ENCODE results near the gene RMI2.

DNA sequence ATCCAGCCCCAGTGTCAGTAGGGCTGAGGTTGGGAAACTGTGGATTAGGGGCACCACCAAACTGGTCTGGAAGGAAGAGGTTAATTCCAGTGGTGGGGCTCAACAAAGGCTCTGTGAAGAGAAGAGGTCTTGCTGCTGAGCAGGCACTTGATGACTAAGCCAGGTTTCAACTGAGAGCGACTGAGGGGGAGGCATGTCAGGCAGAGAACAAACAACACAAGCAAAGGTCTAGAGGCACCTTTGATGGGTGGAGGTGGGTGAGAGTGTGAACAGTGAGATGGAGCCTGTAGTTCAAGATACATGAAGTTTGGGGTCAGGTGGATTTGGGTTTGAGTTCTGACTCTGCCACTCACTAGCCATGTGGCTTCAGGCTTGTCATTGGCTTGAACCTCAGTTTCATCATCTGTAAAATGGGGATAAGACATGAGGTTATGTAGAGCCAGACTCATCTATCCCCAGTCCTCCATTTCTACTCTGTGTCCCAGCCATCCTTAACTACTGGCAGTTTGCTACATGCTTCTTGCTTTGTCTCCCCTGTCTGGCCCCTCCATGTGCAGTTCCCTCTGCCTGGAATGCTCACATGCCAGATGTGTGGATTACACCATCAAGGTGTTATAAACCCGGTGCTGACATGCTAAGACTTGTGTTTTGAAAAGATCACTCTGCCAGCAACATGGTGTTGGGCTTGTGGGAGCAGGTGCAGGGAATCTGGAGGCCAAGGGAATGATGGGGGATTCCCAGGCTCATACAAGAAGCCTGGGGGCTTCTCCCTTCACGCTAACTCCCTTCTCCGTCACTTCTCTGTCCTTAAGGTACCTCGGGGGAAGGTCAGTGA lies 3.0 kb upstream of the RMI2 start:
- TF ChIP-seq POLR2AphosphoS5 (IDR thresholded peaks at IDR 0.05; ENCODE audit: low read depth, low read length) (no peak), TCF7L2 (IDR thresholded peaks at IDR 0.05; ENCODE audit: low read depth, low read length) (no peak), SIN3A (IDR thresholded peaks at IDR 0.05; ENCODE audit: borderline replicate concordance, insufficient read depth, low read depth, low read length) (no peak)
- TF ChIP-seq, protein P1, sequence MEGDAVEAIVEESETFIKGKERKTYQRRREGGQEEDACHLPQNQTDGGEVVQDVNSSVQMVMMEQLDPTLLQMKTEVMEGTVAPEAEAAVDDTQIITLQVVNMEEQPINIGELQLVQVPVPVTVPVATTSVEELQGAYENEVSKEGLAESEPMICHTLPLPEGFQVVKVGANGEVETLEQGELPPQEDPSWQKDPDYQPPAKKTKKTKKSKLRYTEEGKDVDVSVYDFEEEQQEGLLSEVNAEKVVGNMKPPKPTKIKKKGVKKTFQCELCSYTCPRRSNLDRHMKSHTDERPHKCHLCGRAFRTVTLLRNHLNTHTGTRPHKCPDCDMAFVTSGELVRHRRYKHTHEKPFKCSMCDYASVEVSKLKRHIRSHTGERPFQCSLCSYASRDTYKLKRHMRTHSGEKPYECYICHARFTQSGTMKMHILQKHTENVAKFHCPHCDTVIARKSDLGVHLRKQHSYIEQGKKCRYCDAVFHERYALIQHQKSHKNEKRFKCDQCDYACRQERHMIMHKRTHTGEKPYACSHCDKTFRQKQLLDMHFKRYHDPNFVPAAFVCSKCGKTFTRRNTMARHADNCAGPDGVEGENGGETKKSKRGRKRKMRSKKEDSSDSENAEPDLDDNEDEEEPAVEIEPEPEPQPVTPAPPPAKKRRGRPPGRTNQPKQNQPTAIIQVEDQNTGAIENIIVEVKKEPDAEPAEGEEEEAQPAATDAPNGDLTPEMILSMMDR (IDR thresholded peaks at IDR 0.05) = no peak
- TF ChIP-seq, protein P2, sequence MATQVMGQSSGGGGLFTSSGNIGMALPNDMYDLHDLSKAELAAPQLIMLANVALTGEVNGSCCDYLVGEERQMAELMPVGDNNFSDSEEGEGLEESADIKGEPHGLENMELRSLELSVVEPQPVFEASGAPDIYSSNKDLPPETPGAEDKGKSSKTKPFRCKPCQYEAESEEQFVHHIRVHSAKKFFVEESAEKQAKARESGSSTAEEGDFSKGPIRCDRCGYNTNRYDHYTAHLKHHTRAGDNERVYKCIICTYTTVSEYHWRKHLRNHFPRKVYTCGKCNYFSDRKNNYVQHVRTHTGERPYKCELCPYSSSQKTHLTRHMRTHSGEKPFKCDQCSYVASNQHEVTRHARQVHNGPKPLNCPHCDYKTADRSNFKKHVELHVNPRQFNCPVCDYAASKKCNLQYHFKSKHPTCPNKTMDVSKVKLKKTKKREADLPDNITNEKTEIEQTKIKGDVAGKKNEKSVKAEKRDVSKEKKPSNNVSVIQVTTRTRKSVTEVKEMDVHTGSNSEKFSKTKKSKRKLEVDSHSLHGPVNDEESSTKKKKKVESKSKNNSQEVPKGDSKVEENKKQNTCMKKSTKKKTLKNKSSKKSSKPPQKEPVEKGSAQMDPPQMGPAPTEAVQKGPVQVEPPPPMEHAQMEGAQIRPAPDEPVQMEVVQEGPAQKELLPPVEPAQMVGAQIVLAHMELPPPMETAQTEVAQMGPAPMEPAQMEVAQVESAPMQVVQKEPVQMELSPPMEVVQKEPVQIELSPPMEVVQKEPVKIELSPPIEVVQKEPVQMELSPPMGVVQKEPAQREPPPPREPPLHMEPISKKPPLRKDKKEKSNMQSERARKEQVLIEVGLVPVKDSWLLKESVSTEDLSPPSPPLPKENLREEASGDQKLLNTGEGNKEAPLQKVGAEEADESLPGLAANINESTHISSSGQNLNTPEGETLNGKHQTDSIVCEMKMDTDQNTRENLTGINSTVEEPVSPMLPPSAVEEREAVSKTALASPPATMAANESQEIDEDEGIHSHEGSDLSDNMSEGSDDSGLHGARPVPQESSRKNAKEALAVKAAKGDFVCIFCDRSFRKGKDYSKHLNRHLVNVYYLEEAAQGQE (IDR thresholded peaks at IDR 0.05; ENCODE audit: insufficient read depth in 1 of 2, low read depth in 2 of 2, low read length in 1 of 2) = no peak
